Left renal cortex interstitium (tissue), 4 donors: ENCODE results near the gene SLC24A3. TPM values are rescaled to one million over a fixed set of nuclear protein-coding genes. Genes with fewer than 3 reads are reported as not detected.

ENCODE experiments used
- DNase-seq, 4 donors: peaks; one replicate each; pipeline ENCODE4 v3.0.0-alpha.2; 2013; ENCODE audit warnings: low read depth in 4 of 4, low spot score in 2 of 4, missing footprints in 1 of 4
- polyA plus RNA-seq, 4 donors: library from polyadenylated mRNA; unstranded; fragments of 120-200 nt; gene quantifications; one replicate each; pipeline ENCODE4 v1.2.1, GENCODE V29; 2013; ENCODE audit not compliant: insufficient read length in 4 of 4

Gene SLC24A3
- polyA plus RNA-seq, 4 donors: 3.8 to 6.3 (median 4.0) TPM

- no peak for DNase-seq
Observed at GRCh38 chr20:19524691-19525090, 312.2 kb downstream of the SLC24A3 start.

GRCh38 chr20:19527509-19527908 is 315.1 kb downstream of the SLC24A3 start:
- DNase-seq: no peak

- no peak for DNase-seq
Observed at GRCh38 chr20:19528286-19529030, 316.0 kb downstream of the SLC24A3 start.

GRCh38 chr20:19530006-19530405 is 317.6 kb downstream of the SLC24A3 start:
- DNase-seq: no peak

GRCh38 chr20:19531446-19531845 is 319.0 kb downstream of the SLC24A3 start:
- no peak for DNase-seq

- no peak for DNase-seq
Observed at GRCh38 chr20:19538556-19538955, 326.1 kb downstream of the SLC24A3 start.

GRCh38 chr20:19539191-19539590 is 326.7 kb downstream of the SLC24A3 start:
- DNase-seq: no peak

- no peak for DNase-seq
Observed at GRCh38 chr20:19540392-19540791, 327.9 kb downstream of the SLC24A3 start.

- no peak for DNase-seq
Observed at GRCh38 chr20:19543101-19543500, 330.7 kb downstream of the SLC24A3 start.

GRCh38 chr20:19544684-19545083 is 332.2 kb downstream of the SLC24A3 start:
- DNase-seq: no peak

- no peak for DNase-seq
Observed at GRCh38 chr20:19546648-19547047, 334.2 kb downstream of the SLC24A3 start.

GRCh38 chr20:19547547-19547946 is 335.1 kb downstream of the SLC24A3 start:
- DNase-seq: no peak

- no peak for DNase-seq
Observed at GRCh38 chr20:19549896-19550295, 337.5 kb downstream of the SLC24A3 start.

GRCh38 chr20:19552221-19553180 is 340.1 kb downstream of the SLC24A3 start:
- DNase-seq: peak; percentile 34 to 68 (median 62)

- no peak for DNase-seq
Observed at GRCh38 chr20:19554666-19555065, 342.2 kb downstream of the SLC24A3 start.

- DNase-seq: no peak
Observed at GRCh38 chr20:19555726-19556125, 343.3 kb downstream of the SLC24A3 start.

GRCh38 chr20:19557291-19557690 is 344.8 kb downstream of the SLC24A3 start:
- DNase-seq: no peak

GRCh38 chr20:19560881-19561480 is 348.5 kb downstream of the SLC24A3 start:
- DNase-seq: no peak

- DNase-seq: no peak
Observed at GRCh38 chr20:19562426-19562825, 350.0 kb downstream of the SLC24A3 start.

- no peak for DNase-seq
Observed at GRCh38 chr20:19564261-19564660, 351.8 kb downstream of the SLC24A3 start.

- DNase-seq: no peak
Observed at GRCh38 chr20:19565736-19566135, 353.3 kb downstream of the SLC24A3 start.
